HL-60 (cell line): ENCODE results near the gene ACSM2A.
"Not testable (repeated sequence)": the region's sequence is repeated elsewhere in the genome, so short reads cannot be mapped to it uniquely, and the experiment has no call there.

ENCODE experiments used
- GABPA ChIP-seq: IDR thresholded peaks from 2 replicates; pipeline ENCODE4 v1.6.1; 2012; ENCODE audit warnings: low read depth
- POLR2AphosphoS5 ChIP-seq: IDR thresholded peaks from 2 replicates; pipeline ENCODE4 v1.6.1; 2012; ENCODE audit warnings: low read depth
- REST ChIP-seq: IDR thresholded peaks from 2 replicates; pipeline ENCODE4 v1.6.1; 2012; ENCODE audit warnings: low read depth; ENCODE audit not compliant: insufficient replicate concordance
- SPI1 ChIP-seq: IDR thresholded peaks from 2 replicates; pipeline ENCODE4 v1.6.1; 2012; ENCODE audit warnings: low read depth, mild to moderate bottlenecking, borderline replicate concordance
- TF ChIP-seq, protein P1 (sequence below): IDR thresholded peaks from one replicate; pipeline ENCODE4 v1.5.1; 2011; ENCODE audit warnings: low read length, control low read depth, inconsistent platforms; ENCODE audit not compliant: insufficient read depth

- not testable (repeated sequence) for TF ChIP-seq REST, SPI1, POLR2AphosphoS5, GABPA
- TF ChIP-seq, protein P1, sequence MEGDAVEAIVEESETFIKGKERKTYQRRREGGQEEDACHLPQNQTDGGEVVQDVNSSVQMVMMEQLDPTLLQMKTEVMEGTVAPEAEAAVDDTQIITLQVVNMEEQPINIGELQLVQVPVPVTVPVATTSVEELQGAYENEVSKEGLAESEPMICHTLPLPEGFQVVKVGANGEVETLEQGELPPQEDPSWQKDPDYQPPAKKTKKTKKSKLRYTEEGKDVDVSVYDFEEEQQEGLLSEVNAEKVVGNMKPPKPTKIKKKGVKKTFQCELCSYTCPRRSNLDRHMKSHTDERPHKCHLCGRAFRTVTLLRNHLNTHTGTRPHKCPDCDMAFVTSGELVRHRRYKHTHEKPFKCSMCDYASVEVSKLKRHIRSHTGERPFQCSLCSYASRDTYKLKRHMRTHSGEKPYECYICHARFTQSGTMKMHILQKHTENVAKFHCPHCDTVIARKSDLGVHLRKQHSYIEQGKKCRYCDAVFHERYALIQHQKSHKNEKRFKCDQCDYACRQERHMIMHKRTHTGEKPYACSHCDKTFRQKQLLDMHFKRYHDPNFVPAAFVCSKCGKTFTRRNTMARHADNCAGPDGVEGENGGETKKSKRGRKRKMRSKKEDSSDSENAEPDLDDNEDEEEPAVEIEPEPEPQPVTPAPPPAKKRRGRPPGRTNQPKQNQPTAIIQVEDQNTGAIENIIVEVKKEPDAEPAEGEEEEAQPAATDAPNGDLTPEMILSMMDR = not testable (repeated sequence)
Observed at GRCh38 chr16:20491448-20491847, 40.1 kb downstream of the ACSM2A start.
